ENCODE measurements around the gene ZP2. TPM values are rescaled to one million over a fixed set of nuclear protein-coding genes. Genes with fewer than 3 reads are reported as not detected.
"Not testable (repeated sequence)": the region's sequence is repeated elsewhere in the genome, so short reads cannot be mapped to it uniquely, and the experiment has no call there.

Gene ZP2
- total RNA-seq, 1 donor, result not detected

DNA sequence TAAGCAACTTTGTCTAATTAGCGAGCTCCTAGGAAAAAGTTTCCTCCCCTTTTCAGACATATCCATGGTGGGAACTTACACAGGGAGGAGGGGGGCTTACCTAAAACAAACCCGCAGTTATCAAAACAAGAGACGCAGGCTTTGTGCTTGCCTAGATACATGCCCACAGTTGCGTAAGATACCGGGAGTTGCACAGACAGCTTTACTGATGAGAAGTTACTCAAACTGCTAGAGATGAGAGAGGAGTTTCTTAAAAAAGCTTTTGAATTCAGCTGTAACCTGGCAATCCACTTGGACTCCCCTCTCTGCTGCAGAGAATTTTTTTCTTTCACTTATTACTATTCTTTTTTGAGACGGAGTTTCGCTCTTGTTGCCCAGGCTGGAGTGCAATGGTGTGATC is 6.8 kb upstream of the ZP2 start:
- DNase-seq (ENCODE audit: low read depth in 2 of 3, low spot score in 2 of 3), result no peak

- no peak for DNase-seq (ENCODE audit: low read depth in 2 of 3, low spot score in 2 of 3)
Measured at GRCh38 chr16:21217121-21217520, 5.7 kb upstream of the ZP2 start.

DNA sequence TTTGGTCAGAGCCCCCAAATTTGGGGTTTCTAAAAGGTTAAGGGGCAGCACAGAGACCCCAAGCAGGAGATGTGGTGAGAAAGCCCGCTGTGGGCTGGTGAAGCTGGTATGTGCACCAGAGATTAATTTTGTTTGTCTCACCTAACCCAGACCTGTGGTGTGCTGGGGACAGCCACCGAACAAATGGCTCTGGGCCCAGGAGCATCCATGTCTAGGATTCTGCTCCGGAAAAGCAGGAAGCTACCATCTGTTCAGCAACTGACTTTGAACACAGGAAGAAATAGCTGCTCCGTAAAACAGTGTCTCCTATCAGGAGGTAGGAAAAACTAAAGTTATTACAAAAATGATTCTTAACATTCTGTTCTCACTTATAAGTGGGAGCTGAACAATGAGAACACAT is 2.7 kb upstream of the ZP2 start:
- DNase-seq (ENCODE audit: low read depth in 2 of 3, low spot score in 2 of 3), result no peak

DNA sequence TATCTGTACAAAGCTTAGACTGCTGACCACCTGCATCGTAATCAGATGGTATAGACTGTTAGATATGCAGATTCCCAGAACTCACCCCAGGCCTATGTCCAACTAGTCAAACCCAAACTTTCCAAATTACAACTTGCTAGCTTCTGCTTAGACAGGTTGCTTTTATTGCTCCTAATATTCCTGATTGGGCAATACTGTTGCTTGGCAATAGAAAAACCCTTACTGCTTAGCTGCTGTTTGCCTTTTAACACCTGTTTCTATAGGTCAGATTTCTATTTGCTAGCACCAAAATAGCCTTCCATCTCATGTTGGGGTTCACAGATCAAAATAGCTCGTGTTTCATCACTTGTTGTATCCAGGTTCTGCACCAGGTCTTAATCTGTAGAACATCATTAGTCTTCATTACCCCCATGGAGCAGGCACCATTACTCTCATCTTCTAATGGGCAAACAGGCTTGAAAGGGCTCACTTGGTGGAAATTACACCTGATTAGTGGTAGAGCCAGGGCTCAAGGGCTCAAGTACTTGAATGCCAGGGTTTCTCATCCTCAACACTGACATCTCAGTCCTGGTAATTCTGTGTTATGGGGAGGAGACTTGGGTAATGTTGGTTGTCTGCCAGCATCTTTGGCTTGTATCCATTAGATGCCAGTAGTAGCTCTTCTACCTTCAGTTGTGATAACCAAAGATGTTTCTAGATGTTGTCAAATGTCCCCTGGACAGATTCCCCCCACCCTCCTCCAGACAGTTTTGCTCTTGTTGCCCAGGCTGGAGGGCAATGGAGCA is 2.7 kb downstream of the ZP2 start:
- DNase-seq (ENCODE audit: low read depth in 2 of 3, low spot score in 2 of 3), result no peak

GRCh38 chr16:21206550-21206949 is 4.8 kb downstream of the ZP2 start:
- DNase-seq (ENCODE audit: low read depth in 2 of 3, low spot score in 2 of 3), result no peak

DNA sequence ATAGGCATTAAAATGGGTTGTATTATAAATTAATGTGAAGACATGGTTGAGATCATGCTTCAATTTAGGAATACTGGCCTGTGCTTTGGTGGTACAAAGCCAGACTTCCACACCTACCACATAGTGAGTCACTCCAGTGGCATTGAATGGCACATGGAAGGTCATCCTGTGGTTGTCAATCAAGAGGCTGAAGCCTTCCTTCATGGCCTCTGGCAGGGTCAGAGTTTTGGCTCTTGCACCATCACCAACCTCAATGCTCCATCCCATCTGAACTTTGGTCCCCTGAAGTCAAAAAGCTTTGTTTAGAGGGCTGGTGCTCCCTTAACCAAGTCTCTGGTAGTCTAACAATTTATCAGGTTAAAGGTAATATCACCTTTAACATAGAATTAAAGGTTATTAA is 6.1 kb downstream of the ZP2 start:
- no peak for DNase-seq (ENCODE audit: low read depth in 2 of 3, low spot score in 2 of 3)

GRCh38 chr16:21203155-21203797 is 8.1 kb downstream of the ZP2 start:
- DNase-seq (ENCODE audit: low read depth in 2 of 3, low spot score in 2 of 3), result no peak

DNA sequence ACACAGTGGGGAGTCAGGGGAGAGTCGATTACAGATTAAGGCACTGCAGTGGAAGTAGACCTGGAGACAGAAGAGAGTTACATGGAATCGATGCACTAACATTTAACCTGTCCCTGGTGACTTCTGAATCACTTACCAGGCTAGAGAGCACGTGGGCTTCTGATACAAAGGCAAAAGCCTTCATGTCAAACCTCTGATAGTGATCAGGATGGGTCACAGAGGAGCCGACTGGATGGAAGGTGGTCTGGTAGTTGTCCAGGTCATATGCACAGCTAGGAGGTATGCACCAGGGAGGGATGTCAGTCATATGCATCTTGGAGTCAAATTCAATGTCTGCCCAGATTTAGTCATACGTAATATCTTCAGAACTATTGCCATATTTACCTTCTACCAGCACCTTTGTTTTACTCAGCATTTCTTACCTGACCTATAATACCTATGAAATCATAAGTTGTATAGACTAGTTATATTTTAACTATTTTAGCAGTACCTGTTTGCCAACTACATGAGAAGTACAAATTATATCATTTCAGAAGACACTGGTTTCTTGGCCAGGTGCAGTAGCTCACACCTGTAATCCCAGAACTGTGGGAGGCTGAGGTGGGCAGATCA is 11.7 kb downstream of the ZP2 start:
- DNase-seq (ENCODE audit: low read depth in 2 of 3, low spot score in 2 of 3), result no peak

DNA sequence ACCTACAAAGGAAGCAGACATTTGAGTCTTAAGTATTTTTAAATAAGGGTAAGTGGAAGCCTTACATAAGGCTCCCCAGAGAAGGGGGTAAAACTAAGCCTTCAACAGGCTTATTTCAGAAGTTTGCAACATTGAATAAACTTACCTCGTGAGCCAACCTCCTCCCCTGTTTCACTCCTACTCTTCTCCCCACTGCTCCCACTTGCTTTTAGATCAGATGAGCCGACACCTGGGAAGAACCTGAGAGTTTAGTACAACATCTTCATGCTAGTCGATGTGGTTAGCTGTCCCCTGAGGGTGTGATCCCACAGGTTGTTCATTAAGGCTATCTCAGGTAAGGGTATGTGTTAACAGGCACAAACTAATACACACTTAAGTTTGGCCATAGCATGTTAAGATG is 13.8 kb downstream of the ZP2 start:
- no peak for DNase-seq (ENCODE audit: low read depth in 2 of 3, low spot score in 2 of 3)

- peak in 1 of 3 donors; percentile 28 for DNase-seq (ENCODE audit: low read depth in 2 of 3, low spot score in 2 of 3)
Measured at GRCh38 chr16:21197112-21197511, 14.3 kb downstream of the ZP2 start.

DNA sequence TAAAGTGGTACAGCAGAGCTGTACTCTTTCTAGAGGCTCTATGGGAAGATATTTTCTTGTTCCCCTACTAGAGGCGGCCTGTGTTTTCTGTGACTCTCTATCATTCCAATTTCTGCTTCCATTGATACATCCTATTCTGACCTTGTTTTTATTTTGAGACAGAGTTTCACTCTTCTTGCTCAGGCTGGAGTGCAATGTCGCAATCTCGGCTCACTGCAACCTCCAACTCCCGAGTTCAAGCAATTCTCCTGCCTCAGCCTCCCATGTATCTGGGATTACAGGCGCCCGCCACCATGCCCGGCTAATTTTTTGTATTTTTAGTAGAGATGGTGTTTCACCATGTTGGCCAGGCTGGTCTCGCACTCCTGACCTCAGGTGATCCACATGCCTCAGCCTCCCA is 16.0 kb downstream of the ZP2 start:
- not testable (repeated sequence) for DNase-seq (ENCODE audit: low read depth in 2 of 3, low spot score in 2 of 3)

GRCh38 chr16:21194771-21195301 is 16.5 kb downstream of the ZP2 start:
- no peak for DNase-seq (ENCODE audit: low read depth in 2 of 3, low spot score in 2 of 3)

GRCh38 chr16:21192991-21193390 is 18.4 kb downstream of the ZP2 start:
- DNase-seq (ENCODE audit: low read depth in 2 of 3, low spot score in 2 of 3), result no peak

GRCh38 chr16:21190599-21190998 is 20.8 kb downstream of the ZP2 start:
- DNase-seq (ENCODE audit: low read depth in 2 of 3, low spot score in 2 of 3), result no peak

DNA sequence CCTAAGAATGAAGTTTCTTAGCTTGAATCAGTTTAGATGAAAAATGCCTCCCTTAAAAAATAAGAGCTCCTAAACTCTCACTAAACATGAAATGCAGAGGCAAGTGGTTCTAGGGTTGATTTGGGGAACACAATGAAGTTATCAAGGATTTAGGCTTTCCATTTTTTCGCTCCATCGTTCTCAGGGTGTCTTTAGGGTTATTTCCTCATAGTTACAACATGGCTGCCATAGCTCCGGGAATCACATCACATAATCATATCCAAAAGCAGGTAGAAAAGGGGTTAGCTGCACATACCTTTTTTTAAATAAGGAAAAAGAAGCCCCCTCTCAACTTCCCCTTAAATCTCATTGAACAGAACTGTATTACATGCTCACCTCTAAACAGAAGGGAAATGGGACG is 21.4 kb downstream of the ZP2 start:
- no peak for DNase-seq (ENCODE audit: low read depth in 2 of 3, low spot score in 2 of 3)

- no peak for DNase-seq (ENCODE audit: low read depth in 2 of 3, low spot score in 2 of 3)
Measured at GRCh38 chr16:21189311-21189710, 22.1 kb downstream of the ZP2 start.

DNA sequence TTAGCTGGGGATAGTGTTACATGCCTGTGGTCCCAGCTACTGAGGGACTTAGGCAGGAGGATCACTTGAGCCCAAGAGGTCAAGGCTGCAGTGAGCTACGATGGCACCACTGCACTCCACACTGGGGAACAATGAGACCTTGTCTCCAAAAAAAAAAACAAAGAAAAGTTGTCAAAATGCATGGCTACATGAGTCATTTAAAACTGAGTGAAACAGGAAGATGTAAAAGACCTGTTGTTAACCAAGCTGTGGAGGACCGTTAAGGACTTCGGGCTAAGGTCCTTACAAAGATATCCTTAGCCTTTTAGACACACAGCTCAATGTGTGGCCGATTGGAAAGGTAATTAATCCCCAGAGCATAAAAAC is 25.1 kb downstream of the ZP2 start:
- DNase-seq (ENCODE audit: low read depth in 2 of 3, low spot score in 2 of 3), result no peak

DNA sequence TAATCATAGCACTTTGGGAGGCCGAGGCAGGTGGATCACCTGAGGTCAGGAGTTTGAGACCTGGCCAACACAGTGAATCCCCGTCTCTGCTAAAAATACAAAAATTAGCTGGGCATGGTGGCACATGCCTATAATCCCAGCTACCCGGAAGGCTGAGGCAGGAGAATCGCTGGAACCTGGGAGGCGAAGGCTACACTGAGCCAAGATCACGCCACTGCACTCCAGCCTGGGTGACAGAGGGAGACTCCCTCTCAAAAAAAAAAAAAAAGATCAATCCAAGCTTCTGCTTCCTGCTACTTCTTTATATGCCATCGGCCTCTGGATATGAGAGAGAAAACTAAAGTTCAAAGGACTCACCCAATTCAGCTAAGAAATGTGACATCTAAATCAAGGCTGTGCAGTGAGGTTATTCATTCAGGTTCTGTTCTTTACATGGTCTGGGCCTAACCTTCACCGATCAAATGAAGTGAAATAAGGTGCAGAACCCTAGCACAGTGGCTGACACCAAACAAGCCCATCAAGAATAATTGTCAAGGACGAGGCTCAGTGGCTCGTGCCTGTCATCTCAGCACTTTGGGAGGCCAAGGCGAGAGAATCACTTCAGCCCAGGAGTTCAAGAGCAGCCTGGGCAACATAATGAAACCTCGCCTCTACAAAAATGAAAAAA is 25.6 kb downstream of the ZP2 start:
- DNase-seq (ENCODE audit: low read depth in 2 of 3, low spot score in 2 of 3), result no peak

GRCh38 chr16:21184834-21185233 is 26.5 kb downstream of the ZP2 start:
- peak in 1 of 3 donors; percentile 7 for DNase-seq (ENCODE audit: low read depth in 2 of 3, low spot score in 2 of 3)

DNA sequence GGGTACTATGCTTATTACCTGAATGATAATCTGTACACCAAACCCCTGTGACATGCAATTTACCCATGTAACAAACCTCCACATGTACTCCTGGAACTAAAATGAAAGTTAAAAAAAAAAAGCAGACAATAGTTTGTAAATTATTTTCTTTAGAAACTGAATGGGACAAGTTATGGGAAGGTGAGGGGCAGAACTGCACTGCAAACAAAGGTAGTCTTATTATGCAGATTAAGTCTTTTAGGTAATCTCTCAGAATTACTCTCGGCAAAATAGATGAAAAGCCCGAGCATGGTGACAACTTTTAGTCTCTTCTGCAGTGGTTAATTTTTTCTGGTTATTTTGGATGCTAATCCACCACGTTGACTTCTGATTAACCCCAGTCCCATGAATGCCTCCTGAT is 27.4 kb downstream of the ZP2 start:
- no peak for DNase-seq (ENCODE audit: low read depth in 2 of 3, low spot score in 2 of 3)

DNA sequence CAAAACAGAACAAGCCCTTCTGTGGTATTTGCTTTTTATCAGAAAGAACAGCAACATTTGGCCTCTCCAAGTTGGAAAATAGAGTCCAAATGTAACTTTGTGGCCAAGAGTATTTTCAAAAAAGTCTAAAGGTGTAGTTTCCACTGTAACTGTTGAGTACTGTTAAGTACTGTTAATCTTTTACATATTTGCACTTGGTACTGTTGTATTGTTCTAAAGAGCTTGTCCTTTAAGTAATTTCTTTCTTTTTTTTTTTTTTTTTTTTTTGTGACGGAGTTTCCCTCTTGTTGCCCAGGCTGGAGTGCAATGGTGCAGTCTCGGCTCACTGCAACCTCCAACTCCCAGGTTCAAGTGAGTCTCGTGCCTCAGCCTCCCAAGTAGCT is 31.4 kb downstream of the ZP2 start:
- no peak for DNase-seq (ENCODE audit: low read depth in 2 of 3, low spot score in 2 of 3)
